IPS-NIHi7 (cell line): Measurements from ENCODE around the gene FBXL3.
A peak's percentile ranks its signal among the peaks of the same experiment; 100 is the strongest.
"Not testable (repeated sequence)": the region's sequence is repeated elsewhere in the genome, so short reads cannot be mapped to it uniquely, and the experiment has no call there.

ENCODE experiments used
- DNase-seq: peaks from one replicate; pipeline ENCODE4 v3.0.0; 2012; ENCODE audit warnings: mixed read lengths; ENCODE audit errors: extremely low spot score

Gene FBXL3

DNA sequence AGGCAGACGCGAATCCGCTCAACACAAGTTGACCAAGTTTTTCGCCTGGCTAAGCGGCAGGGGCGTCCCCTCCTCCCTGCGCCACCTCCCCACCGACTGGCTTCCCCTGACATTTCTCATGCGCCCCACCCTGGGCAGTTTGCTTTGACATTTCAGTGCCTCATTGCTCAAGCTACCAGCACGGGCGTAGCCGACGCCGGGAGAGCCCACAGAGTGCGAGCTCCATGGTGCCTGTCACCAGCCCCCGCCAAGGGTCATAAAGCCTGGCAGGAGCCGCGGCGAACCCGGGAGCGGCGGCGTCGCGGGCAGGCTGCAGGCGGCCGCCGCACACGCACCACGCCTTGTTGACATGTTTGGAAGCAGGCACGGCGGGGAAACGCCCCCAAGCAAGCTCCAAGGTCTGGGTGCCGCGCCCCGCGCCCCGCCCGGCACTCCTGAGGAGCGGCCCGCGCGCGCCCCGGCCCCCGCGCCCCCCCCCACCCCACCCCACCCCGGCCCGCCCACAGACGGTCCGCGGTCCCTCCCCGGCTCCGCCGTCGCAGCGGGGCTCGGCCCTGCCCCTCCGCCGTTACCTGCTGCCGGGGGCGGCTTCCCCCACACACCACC is 601 bp downstream of the FBXL3 start:
- peak; percentile 54 for DNase-seq

GRCh38 chr13:77022341-77022740 is 4.6 kb downstream of the FBXL3 start:
- DNase-seq: no peak

DNA sequence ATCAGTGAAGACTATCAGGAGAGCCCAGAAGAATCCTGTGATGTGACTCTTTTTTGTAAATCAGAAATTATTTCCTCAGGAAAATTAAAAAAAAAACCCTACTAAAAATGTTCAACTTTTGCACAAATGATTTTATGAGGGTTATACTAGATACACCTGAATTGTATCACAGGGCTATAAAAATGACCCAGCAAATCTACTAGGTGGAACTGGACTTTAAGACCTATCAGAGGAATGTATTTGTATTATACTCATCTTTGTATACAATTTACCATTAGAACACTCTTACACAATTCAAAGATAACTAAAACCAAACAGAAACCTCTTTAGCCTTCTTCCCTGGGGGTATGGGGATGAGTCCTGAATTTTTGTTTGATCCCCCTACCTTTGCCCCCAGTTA is 7.2 kb downstream of the FBXL3 start:
- no peak for DNase-seq

DNA sequence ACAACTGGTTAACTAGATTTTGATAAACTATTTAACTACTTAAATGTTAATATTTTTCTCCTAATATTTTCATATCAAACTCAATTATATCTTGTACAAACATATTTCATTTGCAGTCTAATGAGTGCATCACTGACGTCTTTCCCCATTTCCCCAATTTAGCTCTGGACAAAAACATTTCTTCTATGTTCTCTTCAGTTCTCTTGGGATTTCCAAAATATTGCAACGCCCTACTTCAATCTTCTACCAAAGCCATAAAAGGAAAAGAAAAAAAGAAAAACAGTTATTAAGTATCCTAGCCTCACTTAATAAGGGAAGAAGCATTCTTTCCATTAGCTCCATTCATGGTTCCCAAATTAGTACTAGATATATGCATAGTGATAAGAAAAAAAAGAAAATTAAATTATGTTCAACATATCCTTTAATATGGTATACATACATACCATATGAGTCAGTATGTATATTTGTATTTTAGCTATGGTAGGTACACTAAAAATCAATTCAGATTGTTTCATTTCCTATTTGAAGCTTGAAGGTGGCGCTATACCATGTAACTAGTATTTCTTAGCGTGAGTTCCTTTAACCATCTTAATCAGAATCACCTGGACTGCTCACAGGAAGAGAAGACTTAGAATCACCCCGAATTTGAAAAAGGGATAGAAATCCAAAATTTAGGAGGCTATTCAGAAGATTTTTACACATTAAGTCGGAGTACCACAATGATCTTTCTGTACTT is 9.9 kb downstream of the FBXL3 start:
- DNase-seq: no peak

DNA sequence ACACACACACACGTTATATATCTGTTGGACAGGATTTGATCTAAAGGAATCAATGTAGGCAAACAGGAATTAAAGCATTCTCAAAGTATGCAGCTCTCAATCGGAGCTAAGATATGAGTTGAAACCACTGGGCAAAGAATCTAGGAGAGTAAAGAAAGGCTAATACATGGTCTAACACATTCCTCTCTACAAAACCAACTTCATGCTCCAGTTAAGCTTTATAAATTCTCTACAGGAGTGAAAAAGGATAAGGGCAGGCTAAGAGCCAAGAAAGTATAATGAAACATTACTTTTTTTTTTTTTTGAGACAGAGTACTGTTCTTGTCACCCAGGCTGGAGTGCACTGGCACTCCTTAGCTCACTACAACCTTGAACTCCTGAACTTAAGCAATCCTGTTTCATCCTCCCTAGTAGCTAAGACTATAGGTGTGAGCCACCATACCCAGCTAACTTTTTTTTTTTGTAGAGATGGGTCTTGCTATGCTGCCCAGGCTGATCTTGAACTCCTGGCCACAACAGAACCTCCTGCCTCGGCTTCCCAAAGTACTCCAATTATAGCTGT is 10.6 kb downstream of the FBXL3 start:
- DNase-seq: no peak

GRCh38 chr13:77014906-77015685 is 11.9 kb downstream of the FBXL3 start:
- DNase-seq: no peak

GRCh38 chr13:77013853-77014542 is 13.0 kb downstream of the FBXL3 start:
- DNase-seq: no peak

DNA sequence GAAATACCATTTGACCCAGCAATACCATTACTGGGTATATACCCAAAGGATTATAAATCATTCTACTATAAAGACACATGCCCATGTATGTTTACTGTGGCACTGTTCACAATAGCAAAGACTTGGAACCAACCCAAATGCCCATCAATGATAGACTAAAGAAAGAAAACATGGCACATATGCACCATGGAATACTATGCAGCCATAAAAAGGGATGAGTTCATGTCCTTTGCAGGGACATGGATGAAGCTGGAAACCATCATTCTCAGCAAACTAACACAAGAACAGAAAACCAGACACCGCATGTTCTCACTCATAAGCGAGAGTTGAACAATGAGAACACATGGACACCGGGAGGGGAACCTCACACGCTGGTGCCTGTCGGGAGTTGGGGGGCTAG is 17.2 kb downstream of the FBXL3 start:
- DNase-seq: not testable (repeated sequence)

GRCh38 chr13:77009011-77009410 is 17.9 kb downstream of the FBXL3 start:
- no peak for DNase-seq

- not testable (repeated sequence) for DNase-seq
Measured at GRCh38 chr13:77008337-77008736, 18.6 kb downstream of the FBXL3 start.

DNA sequence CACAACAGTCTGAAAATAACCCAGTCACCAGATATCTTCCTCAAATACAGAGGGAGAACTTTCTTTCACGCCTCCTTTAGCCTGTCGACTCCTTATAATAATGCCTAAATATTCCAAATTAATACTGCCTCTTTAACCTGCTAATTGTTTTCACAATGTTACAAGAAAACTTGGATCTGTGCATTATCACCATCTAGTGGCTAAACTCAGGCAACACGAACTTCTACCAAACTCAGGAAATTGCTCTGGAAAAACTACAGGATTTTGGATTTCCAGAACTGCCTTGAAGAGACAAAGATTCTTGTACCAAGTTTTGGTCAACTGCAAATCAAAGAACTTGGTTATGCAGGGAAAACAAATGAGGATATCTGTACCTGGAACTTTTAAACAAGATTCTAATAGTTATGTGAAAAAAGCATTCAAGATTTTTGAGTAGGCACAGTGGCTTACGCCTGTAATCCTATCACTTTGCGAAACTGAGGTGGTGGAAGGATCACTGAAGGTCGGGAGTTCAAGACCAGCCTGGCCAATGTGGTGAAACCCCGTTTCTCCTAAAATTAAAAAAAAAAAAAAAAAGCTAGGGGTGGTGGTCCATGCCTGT is 24.3 kb downstream of the FBXL3 start:
- DNase-seq: peak; percentile 26

DNA sequence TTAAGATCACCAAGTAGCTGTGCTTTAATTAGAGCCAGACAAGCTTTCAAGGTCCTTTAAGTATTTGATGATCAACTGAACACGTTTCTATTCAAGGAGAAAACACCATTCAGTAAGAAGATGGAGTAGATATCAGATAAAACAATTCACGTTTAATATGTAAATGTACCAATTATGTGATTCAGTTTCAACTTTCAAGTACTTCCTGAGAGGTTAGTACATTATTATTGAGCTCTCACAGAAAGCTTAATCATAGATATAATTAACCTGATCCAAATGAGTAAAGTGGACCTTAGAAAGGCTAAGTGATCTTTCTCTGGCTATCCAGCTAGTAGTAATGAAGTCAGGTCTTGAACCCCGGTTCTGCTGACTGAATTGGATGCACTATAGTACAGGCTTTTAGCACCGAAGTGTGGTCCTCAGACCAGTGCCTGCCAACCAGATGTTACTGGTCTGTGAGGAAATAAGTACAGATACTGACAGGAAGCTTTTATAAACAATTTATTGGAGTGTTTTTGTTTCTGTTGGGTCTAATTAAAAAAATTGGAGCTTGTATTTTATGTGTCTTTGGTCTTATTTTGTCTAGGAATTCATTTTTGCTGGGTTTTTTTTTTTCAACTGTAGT is 24.9 kb downstream of the FBXL3 start:
- no peak for DNase-seq

- DNase-seq: no peak
Measured at GRCh38 chr13:77001540-77001939, 25.4 kb downstream of the FBXL3 start.

DNA sequence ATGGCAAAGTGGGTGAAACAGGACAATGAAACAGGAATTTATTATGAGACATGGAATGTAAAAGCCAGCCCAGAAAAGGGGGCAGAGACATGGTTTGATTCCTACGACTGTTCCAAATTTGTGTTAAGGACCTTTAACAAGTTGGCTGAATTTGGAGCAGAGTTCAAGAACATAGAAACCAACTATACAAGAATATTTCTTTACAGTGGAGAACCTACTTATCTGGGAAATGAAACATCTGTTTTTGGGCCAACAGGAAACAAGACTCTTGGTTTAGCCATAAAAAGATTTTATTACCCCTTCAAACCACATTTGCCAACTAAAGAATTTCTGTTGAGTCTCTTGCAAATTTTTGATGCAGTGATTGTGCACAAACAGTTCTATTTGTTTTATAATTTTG is 26.5 kb downstream of the FBXL3 start:
- DNase-seq: no peak

DNA sequence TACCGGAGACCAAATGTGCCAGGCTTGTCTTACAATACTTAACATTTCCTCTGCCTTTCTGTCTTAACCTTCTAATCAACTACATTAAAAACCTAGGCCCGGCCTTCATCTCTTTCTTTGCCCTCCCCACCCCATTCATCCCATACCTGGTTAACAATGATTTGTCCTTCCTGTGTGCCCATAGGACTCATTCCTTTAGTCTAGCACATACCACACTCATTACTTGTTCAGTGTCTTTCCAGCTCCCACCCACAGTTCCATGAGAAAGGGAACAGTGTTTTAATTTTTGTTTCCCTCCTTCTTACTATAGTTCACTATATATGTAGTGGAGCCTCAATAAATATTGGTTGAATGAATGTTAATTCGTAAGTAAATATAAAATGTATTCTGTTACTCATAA is 32.7 kb downstream of the FBXL3 start:
- no peak for DNase-seq

DNA sequence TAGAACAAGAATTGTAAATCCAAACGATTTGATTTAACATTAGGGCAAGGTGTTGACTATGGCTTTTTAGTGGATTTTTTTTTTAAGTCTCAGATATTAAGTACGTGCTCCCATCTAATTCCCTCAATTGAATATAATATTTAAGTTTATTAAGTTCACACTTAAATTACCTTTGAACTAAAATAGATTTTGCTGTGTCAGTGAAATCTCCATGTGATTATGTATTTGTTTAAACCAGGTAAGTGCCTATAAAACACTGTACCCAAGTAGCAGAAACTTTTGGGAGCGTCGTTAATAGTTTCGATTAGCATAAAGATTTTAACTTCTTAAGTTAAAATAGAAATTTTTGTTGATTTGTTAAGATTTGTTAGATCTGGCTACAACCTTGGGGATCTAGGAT is 33.5 kb downstream of the FBXL3 start:
- no peak for DNase-seq

DNA sequence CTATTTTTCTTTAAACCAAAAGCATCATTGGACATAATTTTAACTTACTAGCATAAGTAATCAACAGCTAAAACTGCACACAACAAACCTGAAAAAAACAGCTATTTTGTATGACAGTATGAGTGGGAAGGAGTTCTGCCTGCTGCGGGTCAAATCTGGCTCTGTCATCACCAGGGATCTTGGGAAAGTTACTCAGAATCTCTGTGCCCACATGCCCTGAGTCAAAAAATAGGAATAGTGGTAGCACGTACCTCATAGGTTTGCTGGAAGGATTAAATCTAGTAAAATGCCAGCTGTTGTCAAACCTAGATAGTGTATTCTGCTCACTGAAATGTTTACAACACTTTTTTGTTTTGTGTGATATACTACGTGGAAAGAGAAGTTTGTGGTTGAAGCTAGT is 33.9 kb downstream of the FBXL3 start:
- no peak for DNase-seq

DNA sequence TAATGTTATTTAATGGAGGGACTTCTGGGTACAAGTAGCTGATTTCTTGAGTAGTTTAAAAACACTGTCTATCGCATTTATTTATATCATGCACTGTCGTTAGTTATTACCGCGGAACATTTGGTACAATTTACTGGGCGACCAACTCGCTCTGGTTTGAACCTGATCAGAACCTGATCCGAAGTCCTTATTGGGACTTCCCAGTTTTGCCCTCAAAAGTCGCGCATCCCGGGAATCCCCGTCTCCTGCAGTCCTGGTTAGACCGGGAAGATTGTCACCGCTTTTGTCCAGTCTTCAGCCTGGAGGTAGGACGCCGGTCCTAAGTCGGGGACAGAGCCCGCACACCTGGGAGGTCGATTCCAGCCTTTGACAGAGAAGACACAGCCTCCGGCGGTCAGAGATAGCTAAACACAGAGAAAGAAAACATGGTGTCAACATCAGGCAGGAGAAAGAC is 34.4 kb downstream of the FBXL3 start:
- DNase-seq: peak; percentile 20

DNA sequence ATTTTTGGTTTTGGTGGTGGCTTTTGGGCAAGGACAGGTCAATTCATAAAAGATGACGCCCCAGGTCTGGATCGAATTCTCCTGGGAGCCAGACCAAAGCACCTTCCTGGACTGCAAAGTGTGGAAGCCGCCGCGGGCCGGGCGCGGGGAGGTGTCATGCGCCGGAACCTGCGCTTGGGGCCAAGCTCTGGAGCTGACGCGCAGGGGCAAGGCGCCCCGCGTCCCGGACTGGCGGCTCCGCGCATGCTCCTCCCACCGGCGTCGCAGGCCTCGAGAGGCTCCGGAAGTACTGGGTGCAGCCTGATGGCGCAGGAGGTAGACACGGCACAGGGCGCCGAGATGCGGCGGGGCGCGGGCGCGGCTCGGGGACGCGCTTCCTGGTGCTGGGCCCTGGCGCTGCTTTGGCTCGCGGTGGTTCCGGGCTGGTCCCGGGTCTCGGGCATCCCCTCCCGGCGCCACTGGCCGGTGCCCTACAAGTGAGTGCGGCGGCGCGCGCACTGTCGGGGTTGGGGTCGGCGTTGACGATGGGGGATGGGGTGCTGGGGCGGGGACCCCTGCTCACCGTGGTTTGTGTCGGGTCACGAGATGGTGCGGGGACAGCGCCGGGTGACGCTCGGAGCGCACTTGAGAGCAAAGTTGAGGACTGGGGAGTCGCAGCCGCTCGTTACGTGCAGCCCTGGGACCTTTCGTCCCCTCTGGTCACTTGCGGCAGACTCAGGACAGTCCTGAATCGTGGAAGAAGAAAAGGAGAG is 35.0 kb downstream of the FBXL3 start, which contains the start of gene CLN5:
Gene CLN5 (plus strand): TSS at position 286 of the 752 bp plus-strand sequence. CDS start 18 bp downstream, at position 304.
- DNase-seq: peak; percentile 96

DNA sequence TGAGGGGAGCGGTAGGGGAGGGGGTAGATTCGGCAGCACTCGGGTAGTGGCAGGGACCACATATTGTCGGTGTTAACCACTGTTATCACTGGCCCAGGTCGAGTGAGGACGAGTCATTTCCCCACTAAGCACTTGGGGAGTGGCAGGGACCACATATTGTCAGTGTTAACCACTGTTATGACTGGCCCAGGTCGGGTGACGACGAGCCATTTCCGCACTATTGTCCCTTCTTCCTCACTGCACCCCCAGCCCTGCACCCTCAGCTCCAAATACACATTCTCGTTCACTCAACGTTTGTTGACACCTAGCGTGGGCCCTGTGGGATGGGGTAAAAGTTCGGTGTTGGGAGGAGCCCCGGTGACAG is 35.5 kb downstream of the FBXL3 start:
- no peak for DNase-seq
